Measurements from ENCODE around the gene LRRFIP1.
"Not testable (repeated sequence)": the region's sequence is repeated elsewhere in the genome, so short reads cannot be mapped to it uniquely, and the experiment has no call there.

Gene LRRFIP1

DNA sequence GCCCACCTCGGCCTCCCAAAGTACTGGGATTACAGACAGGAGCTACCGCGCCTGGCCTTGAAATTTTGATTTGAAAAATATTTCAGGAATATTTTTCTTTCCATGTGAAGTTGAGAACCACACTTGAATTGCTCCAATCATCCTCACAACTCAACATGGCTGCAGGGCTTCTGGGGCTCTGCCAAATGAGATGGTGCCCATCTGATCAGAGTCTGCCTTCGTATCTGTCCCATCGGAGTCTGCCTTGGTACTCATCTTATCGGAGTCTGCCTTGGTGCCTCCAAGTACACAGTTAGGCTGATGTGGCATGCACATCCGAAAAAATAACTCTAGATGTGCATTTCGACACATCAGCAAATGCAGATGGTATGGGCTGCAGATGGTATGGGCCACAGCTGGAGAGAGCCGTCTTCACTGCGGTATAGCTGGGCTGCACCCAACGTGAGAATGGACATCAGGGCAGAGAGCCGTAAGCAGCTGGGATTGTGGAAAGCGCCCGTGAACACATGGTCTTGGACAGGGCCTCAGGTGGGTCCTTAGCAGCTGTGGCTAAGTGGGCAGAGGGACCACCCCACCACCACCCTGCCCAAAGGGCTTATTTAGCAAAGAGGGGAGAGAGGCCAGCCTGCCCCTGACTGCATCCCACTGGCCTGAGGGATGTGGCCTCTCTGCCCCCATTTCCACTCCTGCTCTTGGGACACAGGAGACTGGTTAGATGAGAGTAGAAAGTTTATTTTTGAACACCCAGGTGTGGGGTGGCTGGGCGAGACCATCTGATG is 119.1 kb downstream of the LRRFIP1 start:
- no peak for DNase-seq (ENCODE audit: low spot score)

DNA sequence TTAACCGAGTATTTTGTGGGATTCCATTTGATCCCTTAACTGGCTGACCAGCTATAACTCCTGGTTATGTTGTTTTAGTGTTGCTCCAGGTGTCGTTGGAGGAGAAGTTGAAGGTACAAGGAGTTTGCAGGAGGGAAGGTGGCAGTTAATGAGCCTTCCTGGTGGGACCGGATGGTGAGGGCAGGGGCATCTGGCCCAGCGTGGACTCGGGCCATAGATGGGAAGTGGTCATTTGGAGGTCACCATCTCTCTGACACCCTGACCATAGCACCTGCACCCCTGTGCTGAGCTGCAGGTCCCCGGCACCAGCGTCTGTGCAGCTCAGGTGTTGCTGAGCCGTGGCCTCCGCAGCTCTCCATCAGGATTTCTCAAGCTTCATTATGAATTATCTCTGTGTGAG is 119.8 kb downstream of the LRRFIP1 start:
- DNase-seq (ENCODE audit: low spot score), result no peak

DNA sequence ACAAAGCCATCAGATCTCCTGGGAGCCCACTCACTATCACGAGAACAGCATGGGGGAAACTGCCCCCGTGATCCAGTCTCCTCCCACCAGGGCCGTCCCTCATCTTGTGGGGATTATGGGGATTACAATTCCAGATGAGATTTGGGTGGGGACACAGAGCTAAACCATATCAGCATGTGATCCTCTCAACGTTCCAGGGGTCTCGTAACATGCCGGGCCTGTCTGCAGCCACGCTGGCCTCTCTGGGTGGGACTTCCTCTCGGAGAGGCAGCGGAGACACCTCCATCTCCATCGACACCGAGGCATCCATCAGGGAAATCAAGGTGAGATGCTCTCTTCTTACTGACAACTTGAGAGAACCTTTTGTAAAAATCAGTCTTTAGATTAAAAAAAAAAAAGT is 121.6 kb downstream of the LRRFIP1 start:
- DNase-seq (ENCODE audit: low spot score), result no peak

DNA sequence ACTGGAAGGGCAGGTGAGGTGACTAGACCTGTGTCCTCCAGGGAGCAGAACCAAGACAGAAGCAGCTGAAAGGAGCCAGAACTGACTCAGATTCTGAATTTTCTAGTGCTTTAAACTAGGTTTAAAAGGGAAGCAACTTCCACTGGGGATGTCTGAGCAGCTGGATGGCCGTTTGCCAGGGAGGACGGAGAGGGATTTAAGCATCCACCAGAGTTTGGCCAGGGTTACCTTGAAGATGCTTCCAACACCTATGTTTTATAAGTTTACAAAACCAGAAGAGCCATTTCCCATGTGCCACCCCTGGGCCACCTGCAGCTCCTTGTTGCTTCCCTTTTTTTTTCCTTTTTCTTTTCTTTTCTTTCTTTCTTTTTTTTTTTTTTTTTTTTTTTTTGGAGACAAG is 122.6 kb downstream of the LRRFIP1 start:
- no peak for DNase-seq (ENCODE audit: low spot score)

DNA sequence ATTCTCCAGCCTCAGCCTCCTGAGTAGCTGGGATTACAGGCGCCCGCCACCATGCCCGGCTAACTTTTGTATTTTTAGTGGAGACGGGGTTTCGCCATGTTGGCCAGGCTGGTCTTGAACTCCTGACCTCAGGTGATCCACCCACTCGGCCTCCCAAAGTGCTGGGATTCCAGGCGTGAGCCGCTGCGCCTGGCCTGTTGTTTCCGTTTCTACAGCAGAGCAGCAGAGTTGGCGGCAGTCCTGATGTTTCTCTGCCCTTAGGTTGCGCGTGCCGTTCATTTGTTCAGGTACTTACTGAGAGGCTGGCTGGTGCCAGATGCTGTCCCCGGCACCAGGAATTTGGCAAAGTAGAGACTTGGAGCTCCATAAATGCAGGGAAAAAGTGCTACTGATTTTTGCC is 123.1 kb downstream of the LRRFIP1 start:
- not testable (repeated sequence) for DNase-seq (ENCODE audit: low spot score)

DNA sequence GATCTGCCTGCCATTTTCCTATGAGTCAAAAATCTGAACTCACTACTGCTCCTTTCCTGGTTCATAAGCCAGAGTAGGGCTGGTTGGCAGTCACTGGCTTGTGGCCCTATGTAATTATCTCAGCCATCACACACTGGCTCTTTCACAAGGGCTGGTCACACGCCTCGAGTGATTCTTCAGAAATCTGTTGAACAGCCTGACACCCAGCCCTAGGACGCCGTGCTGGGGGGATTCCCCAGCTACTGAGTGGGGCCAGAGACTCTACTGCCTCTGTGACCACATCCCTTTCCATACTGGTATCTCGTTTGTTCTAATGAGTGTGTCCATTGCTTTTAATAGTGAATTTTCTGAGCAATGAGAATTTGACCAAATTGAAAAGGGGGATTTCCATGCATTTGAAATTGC is 125.4 kb downstream of the LRRFIP1 start:
- no peak for DNase-seq (ENCODE audit: low spot score)

DNA sequence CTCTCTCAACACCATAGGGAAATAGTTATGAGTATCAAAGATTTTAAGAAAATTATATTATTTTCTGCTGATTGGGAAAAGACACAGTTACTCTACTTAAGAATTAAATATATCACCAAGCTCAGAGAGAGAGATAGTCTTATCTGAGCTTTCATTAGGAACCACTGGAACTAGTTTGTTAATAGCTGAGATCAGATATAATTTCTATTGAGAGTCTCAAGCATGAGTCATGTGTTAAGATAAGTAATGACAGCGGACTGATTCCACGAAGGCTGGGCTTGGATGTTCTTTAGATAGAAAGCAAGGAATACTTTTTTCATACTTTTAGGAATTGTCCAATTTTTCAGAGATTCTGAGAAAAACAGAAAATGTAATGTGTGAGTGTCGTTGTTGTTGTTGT is 126.8 kb downstream of the LRRFIP1 start:
- no peak for DNase-seq (ENCODE audit: low spot score)

DNA sequence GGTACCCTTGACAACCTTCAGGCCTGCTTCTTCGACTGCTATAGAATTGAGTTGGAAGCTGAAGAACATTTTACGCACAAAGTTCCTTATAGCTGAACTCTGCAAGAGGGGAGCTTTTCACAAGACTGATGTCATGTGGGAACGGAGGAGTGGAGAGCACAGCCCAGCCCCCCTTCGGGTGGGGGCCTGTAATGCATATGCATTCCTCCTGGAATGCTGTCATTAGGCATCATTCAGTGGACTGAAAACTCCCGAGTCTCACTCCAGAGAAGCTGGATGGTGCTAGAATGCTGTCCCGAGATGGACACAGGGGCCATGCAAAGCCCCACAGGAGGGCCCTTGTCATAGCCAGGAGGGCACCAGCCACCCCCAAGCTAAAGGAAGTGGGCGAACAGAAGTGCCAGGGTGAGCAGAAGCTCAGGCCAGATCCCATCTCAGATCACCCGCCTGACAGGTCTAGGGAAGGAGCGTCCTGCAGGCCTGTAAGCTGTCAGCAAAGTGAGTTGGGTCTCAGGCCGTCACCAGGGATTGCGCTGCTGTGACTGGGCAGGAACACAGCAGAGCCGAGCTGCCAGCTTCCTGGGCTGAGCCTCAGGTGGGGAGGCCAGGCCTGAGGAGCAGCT is 127.3 kb downstream of the LRRFIP1 start:
- no peak for DNase-seq (ENCODE audit: low spot score)

DNA sequence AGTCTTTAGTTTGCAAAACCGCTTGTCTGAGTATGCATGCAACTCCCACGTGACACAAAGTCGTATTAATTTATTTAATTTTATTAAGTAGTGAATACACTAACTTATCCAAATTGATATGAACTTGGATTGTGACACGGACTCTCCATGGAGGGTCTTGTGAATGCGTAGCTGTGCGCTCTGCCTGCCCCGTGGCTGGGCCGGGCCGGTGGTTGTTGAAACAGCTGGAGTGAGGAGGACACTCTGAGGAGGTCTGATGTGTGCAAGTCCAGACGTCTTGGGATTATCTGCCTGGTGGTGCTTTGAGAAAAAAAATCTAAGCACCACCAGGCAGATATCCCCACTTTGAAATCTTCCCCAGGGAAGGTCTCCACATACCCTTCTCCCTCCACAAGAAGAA is 130.2 kb downstream of the LRRFIP1 start:
- DNase-seq (ENCODE audit: low spot score), result no peak

DNA sequence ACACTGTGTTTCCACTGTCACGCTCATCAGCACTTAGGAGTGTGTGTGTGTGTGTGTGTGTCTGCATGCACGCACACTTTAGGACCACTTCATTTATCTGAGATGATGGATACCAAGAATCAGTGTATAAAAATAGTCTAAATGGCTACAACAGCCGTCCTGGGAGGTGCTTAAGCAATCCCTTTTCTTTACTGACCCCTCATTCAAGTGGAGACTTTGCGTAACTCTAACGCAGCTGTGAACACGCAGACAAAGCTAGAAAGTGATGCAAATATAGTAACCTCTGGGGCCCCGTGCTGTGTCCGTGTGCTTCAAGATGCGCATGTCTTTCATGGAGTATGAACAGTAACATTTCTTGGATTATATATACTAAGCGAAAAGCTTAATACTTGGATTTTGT is 130.8 kb downstream of the LRRFIP1 start:
- no peak for DNase-seq (ENCODE audit: low spot score)

DNA sequence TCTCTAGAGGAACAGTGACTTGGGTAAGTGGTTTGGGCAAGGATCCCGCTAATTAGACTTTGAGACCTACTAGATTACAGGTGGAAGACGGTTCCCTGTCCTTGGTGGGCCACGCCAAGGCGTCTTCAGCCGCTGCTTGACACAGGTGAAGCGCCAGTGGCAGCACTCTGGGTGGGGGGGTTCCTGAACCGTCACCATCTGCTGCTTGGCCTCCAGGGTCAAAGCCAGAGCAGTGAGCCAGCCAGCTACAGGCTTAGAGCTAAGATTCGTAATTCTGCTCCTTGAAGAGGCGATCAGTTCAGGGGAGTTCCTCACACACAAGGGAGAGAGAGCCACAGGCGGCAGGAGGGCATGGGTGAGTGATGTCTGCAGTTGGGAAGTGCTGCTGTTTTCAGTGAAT is 131.8 kb downstream of the LRRFIP1 start:
- DNase-seq (ENCODE audit: low spot score), result no peak

DNA sequence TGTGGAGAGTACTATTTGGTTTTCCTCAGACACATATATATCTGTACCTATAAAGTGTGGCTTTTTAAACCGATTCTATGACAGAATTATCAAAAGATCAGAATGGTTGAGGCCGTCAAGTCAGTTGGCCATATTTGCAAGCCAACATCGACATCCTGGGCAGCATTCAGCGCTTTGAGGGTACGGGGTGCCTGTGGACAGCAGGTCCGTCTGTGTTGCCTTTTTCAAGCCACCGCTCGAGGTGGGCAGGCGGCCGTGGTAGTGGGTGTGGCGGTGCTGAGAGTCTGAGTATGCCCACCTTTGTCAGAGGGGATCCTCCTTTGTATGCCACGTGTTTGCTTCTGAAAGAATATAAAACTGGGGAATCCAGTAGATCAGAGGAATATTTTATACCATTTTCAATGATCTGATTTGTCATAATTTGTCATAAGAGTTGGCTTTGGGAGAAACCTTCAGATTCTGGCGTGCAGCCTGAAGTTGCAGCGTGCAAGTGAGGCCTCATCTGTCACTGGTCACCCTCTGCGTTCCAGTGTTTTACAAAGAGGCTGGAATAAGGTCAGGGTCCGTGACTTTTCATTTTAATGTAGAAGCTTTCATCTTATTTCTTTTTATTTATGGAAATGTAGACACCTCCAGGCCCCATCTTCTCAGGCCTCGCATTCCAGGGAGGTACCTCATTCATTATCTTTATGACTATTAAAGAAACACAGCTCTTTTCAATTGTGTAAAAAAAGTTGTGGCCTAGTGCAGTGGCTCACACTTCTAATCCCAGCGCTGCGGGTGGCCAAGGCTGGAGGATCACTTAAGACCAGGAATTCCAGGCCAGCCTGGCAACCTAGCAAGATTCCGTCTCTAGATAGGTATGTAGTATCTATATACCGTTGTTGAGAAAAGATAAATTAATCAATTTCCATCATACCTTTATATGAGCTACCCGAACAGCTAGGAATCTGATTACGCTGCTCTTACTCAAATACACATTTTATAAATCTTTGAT is 133.4 kb downstream of the LRRFIP1 start:
- DNase-seq (ENCODE audit: low spot score), result no peak

DNA sequence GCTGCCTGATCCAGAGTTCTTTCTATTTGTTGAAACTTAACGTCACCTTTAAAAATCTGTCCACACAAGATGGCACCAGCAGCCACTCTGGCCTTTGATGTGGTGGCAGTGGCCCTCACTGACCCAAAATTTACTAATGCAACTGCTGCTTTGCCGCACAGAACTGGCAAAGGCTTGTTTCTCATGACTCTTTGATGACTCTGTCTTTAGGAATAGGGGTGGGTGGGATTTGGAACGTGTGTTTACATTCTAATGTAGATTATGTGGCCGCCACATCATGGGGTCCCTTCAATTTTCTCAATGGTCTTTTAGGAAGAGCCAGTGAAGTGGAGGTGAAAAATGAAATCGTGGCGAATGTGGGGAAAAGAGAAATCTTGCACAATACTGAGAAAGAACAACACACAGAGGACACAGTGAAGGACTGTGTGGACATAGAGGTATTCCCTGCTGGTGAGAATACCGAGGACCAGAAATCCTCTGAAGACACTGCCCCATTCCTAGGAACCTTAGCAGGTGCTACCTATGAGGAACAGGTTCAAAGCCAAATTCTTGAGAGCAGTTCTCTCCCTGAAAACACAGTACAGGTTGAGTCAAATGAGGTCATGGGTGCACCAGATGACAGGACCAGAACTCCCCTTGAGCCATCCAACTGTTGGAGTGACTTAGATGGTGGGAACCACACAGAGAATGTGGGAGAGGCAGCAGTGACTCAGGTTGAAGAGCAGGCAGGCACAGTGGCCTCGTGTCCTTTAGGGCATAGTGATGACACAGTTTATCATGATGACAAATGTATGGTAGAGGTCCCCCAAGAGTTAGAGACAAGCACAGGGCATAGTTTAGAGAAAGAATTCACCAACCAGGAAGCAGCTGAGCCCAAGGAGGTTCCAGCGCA is 135.2 kb downstream of the LRRFIP1 start:
- DNase-seq (ENCODE audit: low spot score), result not testable (repeated sequence)

DNA sequence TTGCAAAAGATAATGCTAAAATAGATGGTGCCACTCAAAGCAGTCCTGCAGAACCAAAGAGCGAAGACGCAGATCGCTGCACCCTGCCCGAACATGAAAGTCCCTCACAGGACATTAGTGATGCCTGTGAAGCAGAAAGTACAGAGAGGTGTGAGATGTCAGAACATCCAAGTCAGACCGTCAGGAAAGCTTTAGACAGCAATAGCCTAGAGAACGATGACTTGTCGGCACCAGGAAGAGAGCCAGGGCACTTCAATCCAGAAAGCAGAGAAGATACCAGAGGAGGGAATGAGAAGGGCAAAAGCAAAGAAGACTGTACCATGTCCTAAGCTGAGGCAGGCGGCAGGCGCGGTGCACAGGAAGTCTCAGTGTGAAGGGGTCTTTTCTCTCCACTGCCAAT is 136.4 kb downstream of the LRRFIP1 start:
- no peak for DNase-seq (ENCODE audit: low spot score)

DNA sequence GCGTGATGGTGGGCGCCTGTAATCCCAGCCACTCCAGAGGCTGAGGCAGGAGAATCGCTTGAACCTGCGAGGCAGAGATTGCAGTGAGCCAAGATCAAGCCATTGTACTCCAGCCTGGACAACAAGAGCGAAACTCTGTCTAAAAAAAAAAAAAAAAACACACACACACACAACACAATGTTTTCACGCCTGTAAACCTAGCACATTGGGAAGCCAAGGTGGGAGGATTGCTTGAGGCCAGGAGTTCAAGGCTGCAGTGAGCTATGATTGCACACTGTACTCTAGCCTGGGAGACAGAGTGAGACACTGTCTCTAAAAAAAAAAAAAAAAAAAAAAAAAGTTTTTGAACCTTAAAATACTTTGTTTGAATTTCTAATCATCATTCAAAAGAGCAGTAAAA is 137.7 kb downstream of the LRRFIP1 start:
- DNase-seq (ENCODE audit: low spot score), result not testable (repeated sequence)

DNA sequence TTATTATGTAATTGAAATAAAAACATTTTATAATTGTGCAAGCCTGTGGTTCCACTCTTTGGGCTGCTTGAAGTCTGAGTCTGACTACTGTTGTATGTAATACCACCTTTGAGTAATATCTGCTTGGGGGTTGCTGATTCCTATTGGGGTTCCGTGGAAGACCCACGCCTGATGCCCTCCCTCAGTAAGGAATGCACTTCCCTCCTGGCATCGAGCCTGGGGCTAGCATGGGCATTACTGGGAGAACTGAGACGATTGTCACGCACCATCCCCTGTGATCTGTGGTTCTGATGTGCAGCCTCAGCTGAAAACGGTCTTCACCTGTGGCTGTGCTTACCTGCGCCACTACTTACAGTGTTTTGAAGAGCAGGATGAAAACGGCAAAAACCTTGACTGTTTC is 138.5 kb downstream of the LRRFIP1 start:
- DNase-seq (ENCODE audit: low spot score), result no peak

DNA sequence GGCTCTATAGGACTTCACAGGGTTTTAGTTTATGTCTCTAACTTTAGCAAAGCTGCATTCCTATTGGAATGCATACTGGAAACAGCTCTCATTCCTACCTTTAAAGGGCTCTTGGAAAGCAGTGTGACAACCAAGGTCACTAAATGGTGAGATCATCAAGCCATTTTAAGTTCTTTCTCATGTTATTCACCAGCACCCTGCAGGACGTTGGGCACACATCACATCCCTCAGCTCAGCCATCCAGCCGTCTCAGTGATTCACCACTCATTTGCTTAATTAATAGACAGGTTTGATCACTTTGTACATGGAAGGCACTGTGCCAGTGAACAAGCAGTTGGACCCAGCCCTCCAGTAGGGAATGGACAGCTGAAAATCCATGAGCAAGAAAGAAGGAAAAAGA is 139.0 kb downstream of the LRRFIP1 start:
- no peak for DNase-seq (ENCODE audit: low spot score)

DNA sequence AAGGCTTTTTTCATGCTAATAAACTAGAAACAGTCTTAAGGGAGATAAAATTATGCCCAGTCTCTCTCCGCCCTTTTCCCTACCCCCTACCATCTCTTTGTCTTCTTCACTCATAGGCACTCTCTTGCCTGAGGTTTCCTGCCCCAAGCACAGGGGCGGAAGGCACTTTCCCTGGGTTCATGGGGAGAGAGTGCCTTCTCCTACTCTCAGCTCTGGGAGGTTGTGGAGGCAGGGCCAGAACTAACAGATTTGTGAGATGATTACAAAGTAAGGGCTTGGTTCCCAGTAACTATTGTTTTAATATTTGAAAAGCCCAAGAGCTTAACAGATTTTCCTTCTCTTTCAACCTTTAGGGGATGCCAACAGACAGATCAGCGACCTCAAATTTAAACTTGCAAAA is 145.1 kb downstream of the LRRFIP1 start:
- no peak for DNase-seq (ENCODE audit: low spot score)

DNA sequence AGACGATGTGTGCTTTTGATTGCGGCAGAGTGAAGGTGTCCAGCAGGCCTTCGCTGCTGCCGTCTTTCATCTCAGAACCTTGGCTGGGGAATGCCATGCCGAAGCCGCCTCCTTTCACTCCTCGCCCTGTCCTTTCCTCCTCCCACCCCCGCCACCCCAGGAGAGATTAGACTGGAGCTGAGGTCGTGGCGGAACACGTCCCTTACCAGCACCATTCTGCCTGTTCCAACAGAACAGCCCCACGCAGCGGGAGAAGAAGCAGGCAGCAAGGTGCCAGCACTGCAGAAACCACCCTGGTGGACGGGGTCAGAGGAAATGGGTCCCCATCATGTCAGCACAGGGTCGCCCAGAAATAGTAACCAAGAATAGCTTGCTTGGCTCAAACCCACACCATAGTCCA is 146.4 kb downstream of the LRRFIP1 start:
- DNase-seq (ENCODE audit: low spot score), result no peak

DNA sequence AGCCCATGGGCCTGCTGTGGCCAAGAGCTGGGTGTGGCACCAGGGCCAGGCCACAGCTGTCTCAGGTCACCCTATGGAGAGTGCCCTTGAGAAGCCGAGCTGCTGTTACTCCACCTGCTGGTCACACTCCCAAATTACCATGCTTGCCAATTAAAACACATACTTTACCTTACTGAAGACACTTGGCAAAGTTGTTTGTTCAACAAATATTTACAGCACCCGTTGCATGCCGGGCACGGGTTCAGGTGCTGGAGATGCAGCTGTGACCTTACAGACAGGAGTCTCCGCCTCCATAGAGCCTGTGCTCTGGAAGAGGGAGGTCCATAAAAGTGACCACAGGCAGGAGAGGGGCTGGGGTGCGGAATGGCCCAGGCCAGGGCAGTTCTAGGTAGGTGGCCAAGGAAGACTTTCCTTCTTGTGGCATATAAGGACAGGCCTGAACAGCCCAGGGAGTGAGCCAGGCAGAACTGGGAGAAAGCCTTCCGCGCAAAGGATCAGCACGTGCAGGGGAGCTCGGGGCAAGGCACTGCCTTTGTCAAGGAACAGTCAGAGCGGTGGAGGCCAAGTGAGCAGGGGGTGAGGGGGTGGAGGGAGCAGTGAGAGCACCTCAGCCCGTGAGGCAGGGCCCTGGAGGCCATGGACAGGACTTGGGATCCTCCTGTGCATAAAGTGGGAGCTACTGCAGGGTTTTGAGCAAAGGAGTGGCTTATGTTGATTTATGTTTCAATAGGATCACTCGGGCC is 147.6 kb downstream of the LRRFIP1 start:
- DNase-seq (ENCODE audit: low spot score), result peak; percentile 4

DNA sequence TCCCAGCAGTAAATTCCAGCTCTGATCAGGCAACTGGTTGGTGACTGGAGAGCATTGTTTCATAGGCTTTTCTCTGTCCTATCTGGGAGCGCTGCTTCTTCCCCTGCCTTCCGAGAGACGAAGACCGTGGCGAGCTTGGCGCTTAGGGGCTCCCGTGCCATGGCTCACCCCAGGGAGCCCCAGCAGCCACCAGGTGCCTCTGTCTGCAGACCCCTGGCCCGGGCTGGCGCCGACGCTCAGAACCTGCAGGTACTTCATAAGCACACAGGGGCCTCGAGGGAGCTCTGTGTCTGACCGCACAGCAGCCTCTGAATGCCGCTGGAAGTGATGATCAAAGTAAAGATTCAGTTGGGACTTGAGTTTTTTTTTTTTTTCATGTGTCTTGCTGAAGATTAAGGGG is 152.1 kb downstream of the LRRFIP1 start:
- DNase-seq (ENCODE audit: low spot score), result no peak

Data from putamen (tissue), 1 donor.